NOMO-1 treated with DMSO at 0.1 percent for 48 hours (cell line): Measurements from ENCODE around the gene GNB1L.
"Not testable (repeated sequence)": the region's sequence is repeated elsewhere in the genome, so short reads cannot be mapped to it uniquely, and the experiment has no call there.

Experiments used
- DNase-seq: peaks from one replicate; lab custom pipeline; 2025; ENCODE audit not compliant: unreplicated experiment; lab: John Stamatoyannopoulos, UW

Gene GNB1L

DNA sequence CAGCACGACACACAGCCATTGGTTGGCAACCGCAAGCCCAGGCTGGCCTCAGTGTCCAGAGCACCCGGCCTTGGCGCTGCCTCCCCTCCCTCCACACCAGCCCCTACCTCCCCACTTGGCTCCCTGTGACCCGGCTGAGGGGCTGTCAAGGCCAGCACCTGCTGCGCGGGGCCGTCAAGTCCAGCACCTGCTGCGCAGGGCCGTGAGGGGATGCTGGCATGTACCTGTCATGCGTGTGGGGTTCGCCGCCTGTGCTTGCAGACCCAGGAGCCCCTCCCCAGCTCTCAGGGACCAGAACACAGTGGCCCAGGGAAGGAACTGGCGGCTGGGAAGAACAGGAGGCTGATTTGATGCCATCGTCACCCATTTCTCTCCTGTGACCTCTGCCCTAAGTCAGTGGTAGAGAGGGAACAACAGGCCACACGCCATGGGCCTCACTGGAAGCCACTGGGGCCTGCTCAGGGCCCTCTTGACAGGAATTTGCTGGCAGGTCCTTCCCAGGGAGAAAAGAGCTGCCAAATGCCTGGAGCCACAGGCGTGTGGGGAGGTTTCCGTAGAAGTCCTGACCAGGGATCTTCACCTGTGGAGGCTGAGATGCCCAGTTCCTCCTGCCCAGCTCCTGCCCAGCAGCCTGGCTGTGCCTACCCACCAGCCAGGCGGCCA, 56.5 kb downstream of the GNB1L start:
- DNase-seq, result no peak

- no peak for DNase-seq
Measured at GRCh38 chr22:19797086-19798002, 57.3 kb downstream of the GNB1L start.

- DNase-seq, result no peak
Measured at GRCh38 chr22:19796160-19796559, 58.5 kb downstream of the GNB1L start.

DNA sequence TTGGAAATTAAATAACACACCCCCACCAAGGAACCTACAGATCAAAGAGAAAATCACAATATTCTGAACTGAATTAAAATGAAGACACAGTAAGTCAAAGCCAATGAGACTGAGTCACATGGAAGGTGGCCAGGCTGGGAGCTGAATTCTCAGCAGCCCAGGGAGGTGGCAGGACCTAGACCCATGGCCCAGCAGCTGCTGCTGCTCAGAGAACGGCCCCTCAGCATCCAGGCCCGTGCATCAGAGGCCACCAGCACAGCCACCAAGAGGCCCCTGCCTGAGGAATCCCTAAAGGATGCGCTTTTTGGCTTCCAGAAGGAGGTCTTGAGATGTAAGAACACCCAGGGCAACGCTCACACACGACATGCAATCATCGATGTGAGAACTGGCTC, 59.1 kb downstream of the GNB1L start:
- no peak for DNase-seq

DNA sequence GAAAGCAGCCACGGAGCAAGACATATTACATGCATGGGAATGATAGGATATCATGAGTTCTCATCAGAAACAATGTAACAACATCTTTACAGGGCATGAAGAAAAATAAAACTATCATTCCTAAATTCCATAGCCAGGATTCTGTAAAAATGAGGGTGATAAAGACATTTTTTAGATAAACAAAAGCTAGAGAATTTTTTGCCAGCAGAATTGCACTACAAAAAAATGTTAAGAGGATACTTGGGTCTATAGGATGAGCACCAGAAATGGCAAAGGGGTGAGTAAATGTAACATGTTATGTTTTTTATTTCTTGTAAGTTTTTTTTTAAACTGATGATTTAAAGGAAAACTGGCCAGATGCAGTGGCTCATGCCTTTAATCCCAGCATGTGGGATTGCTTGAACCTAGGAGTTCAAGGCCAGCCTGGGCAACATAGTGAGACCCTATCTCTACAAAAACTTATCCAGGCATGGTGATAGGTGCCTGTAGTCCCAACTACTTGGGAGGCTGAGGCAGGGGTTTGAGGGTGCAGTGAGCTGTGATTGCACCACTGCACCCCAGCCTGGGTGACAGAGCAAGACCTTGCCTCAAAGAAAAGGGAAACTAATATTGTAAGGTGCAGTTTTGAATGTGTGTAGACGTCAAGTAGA, 60.9 kb downstream of the GNB1L start:
- DNase-seq, result no peak

- no peak for DNase-seq
Measured at GRCh38 chr22:19793161-19793560, 61.5 kb downstream of the GNB1L start.

- DNase-seq, result not testable (repeated sequence)
Measured at GRCh38 chr22:19792383-19792896, 62.2 kb downstream of the GNB1L start.

- no peak for DNase-seq
Measured at GRCh38 chr22:19791894-19792293, 62.8 kb downstream of the GNB1L start.

DNA sequence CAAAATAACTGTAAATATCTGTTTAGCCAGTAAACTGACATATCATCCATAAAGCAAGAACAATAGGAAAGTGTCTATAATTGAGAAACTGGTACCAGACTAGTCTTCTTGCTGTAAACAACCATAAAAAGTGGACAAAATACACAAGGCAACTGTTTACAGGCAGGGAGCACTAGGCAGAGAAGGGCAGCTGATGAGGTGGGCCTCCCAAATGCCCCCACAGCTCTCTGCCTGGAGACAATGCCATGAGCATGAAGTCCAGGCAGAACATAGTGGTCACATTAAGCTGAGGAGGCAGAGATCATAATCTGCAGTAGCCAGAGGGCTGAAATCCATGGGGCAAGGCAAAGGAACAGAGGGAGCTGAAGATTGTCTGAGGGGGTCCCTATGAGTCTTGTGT, 63.4 kb downstream of the GNB1L start:
- no peak for DNase-seq

GRCh38 chr22:19789828-19790227, 64.8 kb downstream of the GNB1L start:
- DNase-seq, result no peak

GRCh38 chr22:19789406-19789805, 65.3 kb downstream of the GNB1L start:
- no peak for DNase-seq

GRCh38 chr22:19788661-19789225, 65.9 kb downstream of the GNB1L start:
- DNase-seq, result no peak

- no peak for DNase-seq
Measured at GRCh38 chr22:19787849-19788141, 66.9 kb downstream of the GNB1L start.

- no peak for DNase-seq
Measured at GRCh38 chr22:19786959-19787848, 67.5 kb downstream of the GNB1L start.

DNA sequence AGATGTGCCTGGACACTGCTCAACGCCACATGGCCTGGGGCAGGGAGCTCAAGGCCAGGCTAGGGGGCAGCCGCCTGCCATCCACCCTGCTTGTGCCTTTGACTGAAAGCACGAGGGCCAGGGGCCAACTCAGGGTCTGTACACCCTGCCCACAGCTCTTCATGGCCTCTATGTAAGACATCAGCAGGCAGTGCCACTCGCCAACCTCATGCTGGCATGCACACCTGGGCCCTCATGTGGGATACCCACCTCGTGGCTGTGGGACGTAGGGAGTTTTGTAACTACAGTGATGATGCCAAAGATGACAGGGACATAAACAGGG, 68.4 kb downstream of the GNB1L start:
- DNase-seq, result no peak

DNA sequence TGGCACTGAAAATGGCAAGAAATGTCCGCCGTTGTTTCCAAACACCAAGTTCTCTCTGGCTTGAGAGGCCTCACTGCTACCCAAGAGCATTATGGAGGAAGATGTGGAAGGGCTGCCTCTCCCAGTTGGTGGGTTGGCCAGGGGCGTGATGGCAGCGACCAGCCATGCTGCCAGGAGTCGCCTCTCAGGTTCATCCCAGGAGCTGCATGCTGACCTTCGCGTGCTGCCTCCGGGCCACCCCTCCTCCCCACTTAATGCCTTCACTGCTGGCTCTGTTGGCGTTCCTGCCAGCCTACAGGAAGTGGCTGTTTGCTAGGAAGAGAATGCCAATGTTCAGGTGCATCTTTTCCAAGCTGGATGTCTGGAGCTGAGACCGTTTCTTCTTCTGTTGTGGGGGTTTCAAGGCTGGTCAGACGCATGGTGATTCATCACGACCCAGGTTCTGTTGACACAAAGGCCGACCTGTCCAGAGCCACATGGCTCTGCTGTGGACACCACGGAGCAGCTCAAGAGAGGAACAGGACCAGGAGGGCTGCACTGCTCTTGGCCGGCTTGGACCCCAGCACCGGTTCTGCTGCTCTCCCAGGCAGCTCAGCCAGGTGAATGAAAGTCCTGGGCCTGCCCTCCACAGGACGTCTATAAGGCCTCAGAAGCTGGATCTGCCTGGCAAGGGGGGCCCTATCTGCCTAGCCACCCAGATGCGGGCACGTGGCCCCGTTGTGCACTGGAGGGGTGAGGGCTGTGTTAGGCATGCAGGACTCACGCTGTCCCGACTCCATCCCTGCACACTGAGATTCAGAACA, 69.0 kb downstream of the GNB1L start:
- no peak for DNase-seq

GRCh38 chr22:19784384-19785175, 70.1 kb downstream of the GNB1L start:
- DNase-seq, result no peak

GRCh38 chr22:19783586-19784383, 70.9 kb downstream of the GNB1L start:
- DNase-seq, result no peak
